ENCODE data around the gene KAT2A.

Gene KAT2A

DNA sequence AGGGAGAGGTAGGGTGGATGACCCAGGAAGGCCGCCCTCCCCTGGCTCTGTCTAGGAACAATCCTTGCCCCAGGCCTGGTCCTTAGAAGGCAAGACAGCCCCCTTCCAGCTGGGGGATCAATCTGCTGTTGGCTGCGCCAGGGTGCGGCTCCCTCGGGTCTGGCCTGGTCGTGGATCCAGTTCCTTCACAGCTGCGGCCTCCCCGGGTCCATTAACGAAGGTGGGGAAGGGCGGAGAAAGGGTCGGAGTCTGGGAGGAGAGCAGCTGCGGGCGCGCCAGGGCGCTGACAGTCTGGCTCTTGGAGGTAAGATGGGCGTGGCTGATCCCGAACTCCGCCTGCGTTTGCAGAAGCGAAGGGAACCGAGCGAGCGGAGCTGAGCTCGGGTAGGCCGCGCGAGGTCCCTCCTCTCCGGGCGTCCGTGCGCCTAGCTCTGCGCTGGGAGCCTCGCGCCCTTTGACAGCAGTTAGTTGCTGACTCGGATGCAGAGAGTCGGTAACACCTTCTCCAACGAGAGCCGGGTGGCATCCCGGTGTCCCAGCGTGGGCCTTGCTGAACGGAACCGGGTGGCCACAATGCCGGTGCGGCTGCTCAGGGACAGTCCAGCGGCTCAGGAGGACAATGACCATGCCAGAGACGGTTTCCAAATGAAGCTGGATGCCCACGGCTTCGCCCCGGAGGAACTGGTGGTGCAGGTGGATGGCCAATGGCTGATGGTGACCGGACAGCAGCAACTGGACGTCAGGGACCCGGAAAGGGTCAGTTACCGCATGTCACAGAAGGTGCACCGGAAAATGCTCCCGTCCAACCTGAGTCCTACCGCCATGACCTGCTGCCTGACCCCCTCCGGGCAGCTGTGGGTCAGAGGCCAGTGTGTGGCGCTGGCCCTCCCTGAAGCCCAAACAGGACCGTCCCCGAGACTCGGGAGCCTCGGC, 1.5 kb upstream of the KAT2A start, which contains the start of gene HSPB9:
Gene HSPB9 (plus strand): TSS at position 434 of the 933 bp plus-strand sequence. CDS start 47 bp downstream, at position 481.
- TF ChIP-seq RAD21 (IDR thresholded peaks at IDR 0.05; ENCODE audit: low read depth) (no peak), MAX (IDR thresholded peaks at IDR 0.05) (no peak), NFIC (IDR thresholded peaks at IDR 0.05) (no peak), TAF1 (IDR thresholded peaks at IDR 0.05; ENCODE audit: low read depth) (no peak), CEBPB (IDR thresholded peaks at IDR 0.05) (no peak), CREB1 (IDR thresholded peaks at IDR 0.05; ENCODE audit: low read depth) (no peak), TCF12 (IDR thresholded peaks at IDR 0.05; ENCODE audit: low read depth) (no peak), YY1 (IDR thresholded peaks at IDR 0.05; ENCODE audit: low read depth) (no peak), TEAD4 (IDR thresholded peaks at IDR 0.05) (no peak), EP300 (IDR thresholded peaks at IDR 0.05; ENCODE audit: borderline replicate concordance) (no peak), FOXM1 (IDR thresholded peaks at IDR 0.05; ENCODE audit: borderline replicate concordance, low read depth) (no peak), ZBTB7A (IDR thresholded peaks at IDR 0.05; ENCODE audit: low read depth) (no peak)
- TF ChIP-seq, protein P1, sequence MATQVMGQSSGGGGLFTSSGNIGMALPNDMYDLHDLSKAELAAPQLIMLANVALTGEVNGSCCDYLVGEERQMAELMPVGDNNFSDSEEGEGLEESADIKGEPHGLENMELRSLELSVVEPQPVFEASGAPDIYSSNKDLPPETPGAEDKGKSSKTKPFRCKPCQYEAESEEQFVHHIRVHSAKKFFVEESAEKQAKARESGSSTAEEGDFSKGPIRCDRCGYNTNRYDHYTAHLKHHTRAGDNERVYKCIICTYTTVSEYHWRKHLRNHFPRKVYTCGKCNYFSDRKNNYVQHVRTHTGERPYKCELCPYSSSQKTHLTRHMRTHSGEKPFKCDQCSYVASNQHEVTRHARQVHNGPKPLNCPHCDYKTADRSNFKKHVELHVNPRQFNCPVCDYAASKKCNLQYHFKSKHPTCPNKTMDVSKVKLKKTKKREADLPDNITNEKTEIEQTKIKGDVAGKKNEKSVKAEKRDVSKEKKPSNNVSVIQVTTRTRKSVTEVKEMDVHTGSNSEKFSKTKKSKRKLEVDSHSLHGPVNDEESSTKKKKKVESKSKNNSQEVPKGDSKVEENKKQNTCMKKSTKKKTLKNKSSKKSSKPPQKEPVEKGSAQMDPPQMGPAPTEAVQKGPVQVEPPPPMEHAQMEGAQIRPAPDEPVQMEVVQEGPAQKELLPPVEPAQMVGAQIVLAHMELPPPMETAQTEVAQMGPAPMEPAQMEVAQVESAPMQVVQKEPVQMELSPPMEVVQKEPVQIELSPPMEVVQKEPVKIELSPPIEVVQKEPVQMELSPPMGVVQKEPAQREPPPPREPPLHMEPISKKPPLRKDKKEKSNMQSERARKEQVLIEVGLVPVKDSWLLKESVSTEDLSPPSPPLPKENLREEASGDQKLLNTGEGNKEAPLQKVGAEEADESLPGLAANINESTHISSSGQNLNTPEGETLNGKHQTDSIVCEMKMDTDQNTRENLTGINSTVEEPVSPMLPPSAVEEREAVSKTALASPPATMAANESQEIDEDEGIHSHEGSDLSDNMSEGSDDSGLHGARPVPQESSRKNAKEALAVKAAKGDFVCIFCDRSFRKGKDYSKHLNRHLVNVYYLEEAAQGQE (IDR thresholded peaks at IDR 0.05; ENCODE audit: low read depth): no peak
- TF ChIP-seq, protein P2, sequence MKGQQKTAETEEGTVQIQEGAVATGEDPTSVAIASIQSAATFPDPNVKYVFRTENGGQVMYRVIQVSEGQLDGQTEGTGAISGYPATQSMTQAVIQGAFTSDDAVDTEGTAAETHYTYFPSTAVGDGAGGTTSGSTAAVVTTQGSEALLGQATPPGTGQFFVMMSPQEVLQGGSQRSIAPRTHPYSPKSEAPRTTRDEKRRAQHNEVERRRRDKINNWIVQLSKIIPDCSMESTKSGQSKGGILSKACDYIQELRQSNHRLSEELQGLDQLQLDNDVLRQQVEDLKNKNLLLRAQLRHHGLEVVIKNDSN (IDR thresholded peaks at IDR 0.05): no peak

DNA sequence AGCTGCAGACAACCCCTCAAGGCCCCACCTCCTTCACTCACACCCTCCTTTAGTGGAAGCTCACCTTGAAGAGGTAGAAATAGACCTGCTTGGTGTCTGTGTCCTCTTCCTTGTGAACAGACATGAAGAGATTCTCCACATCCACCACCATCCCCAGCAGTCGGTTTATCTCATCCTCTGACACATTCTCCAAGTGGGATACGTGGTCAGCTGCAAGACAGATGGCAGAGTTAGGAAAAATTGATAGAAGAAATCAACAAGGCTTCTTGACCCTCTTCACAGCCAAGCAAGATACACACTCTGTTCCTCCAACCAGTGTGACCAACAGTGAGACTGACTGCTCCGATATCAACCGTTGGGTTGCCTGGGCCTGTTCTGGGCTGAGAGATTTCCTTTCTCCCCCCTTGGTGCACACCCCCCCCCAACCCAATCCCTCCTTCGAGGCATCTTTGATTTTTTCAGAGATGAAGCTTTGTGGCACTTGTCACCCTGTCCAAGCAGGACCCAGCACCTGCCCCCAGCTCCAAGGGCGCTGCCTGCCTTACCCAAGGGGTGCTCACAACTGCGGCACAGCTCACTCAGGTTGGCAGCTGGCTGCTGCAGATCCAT, 902 bp downstream of the KAT2A start:
- TF ChIP-seq TEAD4 (IDR thresholded peaks at IDR 0.05): no peak
- TF ChIP-seq, protein P1 (IDR thresholded peaks at IDR 0.05; ENCODE audit: low read depth): no peak
- TF ChIP-seq CEBPB (IDR thresholded peaks at IDR 0.05): no peak
- no peak for TF ChIP-seq ZBTB7A (IDR thresholded peaks at IDR 0.05; ENCODE audit: low read depth)
- no peak for TF ChIP-seq TCF12 (IDR thresholded peaks at IDR 0.05; ENCODE audit: low read depth)
- TF ChIP-seq EP300 (IDR thresholded peaks at IDR 0.05; ENCODE audit: borderline replicate concordance): no peak
- TF ChIP-seq CREB1 (IDR thresholded peaks at IDR 0.05; ENCODE audit: low read depth): no peak
- TF ChIP-seq YY1 (IDR thresholded peaks at IDR 0.05; ENCODE audit: low read depth): no peak
- TF ChIP-seq FOXM1 (IDR thresholded peaks at IDR 0.05; ENCODE audit: borderline replicate concordance, low read depth): no peak
- TF ChIP-seq RAD21 (IDR thresholded peaks at IDR 0.05; ENCODE audit: low read depth): no peak
- no peak for TF ChIP-seq MAX (IDR thresholded peaks at IDR 0.05)
- TF ChIP-seq, protein P2 (IDR thresholded peaks at IDR 0.05): no peak
- TF ChIP-seq EGR1 (IDR thresholded peaks at IDR 0.05): no peak
- no peak for TF ChIP-seq NFIC (IDR thresholded peaks at IDR 0.05)
- no peak for TF ChIP-seq TAF1 (IDR thresholded peaks at IDR 0.05; ENCODE audit: low read depth)

- TF ChIP-seq RAD21 (IDR thresholded peaks at IDR 0.05; ENCODE audit: low read depth) (no peak), ZBTB7A (IDR thresholded peaks at IDR 0.05; ENCODE audit: low read depth) (no peak), CEBPB (IDR thresholded peaks at IDR 0.05) (no peak), TCF12 (IDR thresholded peaks at IDR 0.05; ENCODE audit: low read depth) (no peak), YY1 (IDR thresholded peaks at IDR 0.05; ENCODE audit: low read depth) (no peak), FOXM1 (IDR thresholded peaks at IDR 0.05; ENCODE audit: borderline replicate concordance, low read depth) (no peak), CREB1 (IDR thresholded peaks at IDR 0.05; ENCODE audit: low read depth) (no peak), NFIC (IDR thresholded peaks at IDR 0.05) (no peak), EGR1 (IDR thresholded peaks at IDR 0.05) (no peak), EP300 (IDR thresholded peaks at IDR 0.05; ENCODE audit: borderline replicate concordance) (no peak), MAX (IDR thresholded peaks at IDR 0.05) (no peak), TAF1 (IDR thresholded peaks at IDR 0.05; ENCODE audit: low read depth) (no peak), TEAD4 (IDR thresholded peaks at IDR 0.05) (no peak)
- TF ChIP-seq, protein P1 (IDR thresholded peaks at IDR 0.05; ENCODE audit: low read depth): no peak
- TF ChIP-seq, protein P2 (IDR thresholded peaks at IDR 0.05): no peak
Measured at GRCh38 chr17:42119301-42119700, 1.9 kb downstream of the KAT2A start.
